GM23248 (cell line): Measurements from ENCODE around the gene MPZL2.

Experiments used
- EZH2 ChIP-seq: fragments of 200-600 bp; sonication (generic); IDR thresholded peaks from 2 replicates; pipeline ENCODE4 v1.6.1; 2018; ENCODE audit warnings: antibody characterized with exemption, mild to moderate bottlenecking; ENCODE audit not compliant: insufficient read depth, poor library complexity, severe bottlenecking
- EZH2phosphoT487 ChIP-seq: fragments of 200-600 bp; sonication (generic); IDR thresholded peaks from 2 replicates; pipeline ENCODE4 v1.6.1; 2018; ENCODE audit warnings: antibody characterized with exemption, moderate library complexity, mild to moderate bottlenecking, low read depth; ENCODE audit not compliant: insufficient read depth

- no peak for TF ChIP-seq EZH2phosphoT487
- no peak for TF ChIP-seq EZH2
These were observed 22.4 kb upstream of the MPZL2 start for GRCh38 chr11:118286545-118286944.
